Stimulated activated memory B cell treated with anti-CD40 and anti-IgM and Interleukin-4, amounts not matched to agents 10 μg/mL and 1 μg/mL and 100 μg/mL, for 72 hours (primary cell): ENCODE results near the gene NIPAL1.

Experiments used
- ATAC-seq: fragments of 150-1000 bp; cut with Tn5 transposase; 2 replicates; pipeline ENCODE4 v1.10.0; 2021
- H3K27ac Mint-ChIP-seq: one replicate; pipeline ENCODE4 v1.8.0; 2022; ENCODE audit warnings: mild to moderate bottlenecking, mixed read lengths
- H3K27me3 Mint-ChIP-seq: one replicate; pipeline ENCODE4 v1.8.0; 2022; ENCODE audit warnings: mixed read lengths
- H3K36me3 Mint-ChIP-seq: one replicate; pipeline ENCODE4 v1.8.0; 2022; ENCODE audit warnings: mixed read lengths
- H3K4me1 Mint-ChIP-seq: one replicate; pipeline ENCODE4 v1.8.0; 2022; ENCODE audit warnings: mixed read lengths
- H3K4me3 Mint-ChIP-seq: one replicate; pipeline ENCODE4 v1.8.0; 2022; ENCODE audit warnings: mild to moderate bottlenecking, moderate library complexity, mixed read lengths
- H3K9me3 Mint-ChIP-seq: one replicate; pipeline ENCODE4 v1.8.0; 2022; ENCODE audit warnings: mixed read lengths

NIPAL1 gene

DNA sequence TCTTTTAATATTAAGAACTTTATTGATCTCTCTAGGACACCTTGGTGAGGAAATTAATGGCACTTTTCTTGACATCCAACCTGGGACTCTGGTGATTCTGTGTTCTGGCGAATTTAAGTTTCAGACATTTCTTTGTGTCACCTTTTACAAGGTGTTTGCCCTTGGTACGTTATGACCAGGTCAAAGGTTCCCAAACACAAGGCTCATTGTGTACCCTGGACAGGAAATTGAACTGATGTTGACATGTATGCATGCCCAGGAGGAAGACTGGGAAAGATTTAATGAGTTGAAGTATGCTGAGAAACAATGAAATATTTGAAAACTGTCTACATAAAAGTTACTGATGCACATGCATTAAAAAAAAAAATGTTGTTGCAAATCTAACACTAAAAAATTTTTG lies 22.1 kb downstream of the NIPAL1 start:
- Mint-ChIP-seq H3K9me3 (no peaks in the 10 kb centered on the region), H3K27me3 (peaks cover 18% of the 10 kb centered on the region), H3K27ac (no peak overlapping the region), H3K36me3 (no peaks in the 10 kb centered on the region), H3K4me1 (peaks cover 46% of the 10 kb centered on the region), H3K4me3 (no peak overlapping the region)
- ATAC-seq: no peak

DNA sequence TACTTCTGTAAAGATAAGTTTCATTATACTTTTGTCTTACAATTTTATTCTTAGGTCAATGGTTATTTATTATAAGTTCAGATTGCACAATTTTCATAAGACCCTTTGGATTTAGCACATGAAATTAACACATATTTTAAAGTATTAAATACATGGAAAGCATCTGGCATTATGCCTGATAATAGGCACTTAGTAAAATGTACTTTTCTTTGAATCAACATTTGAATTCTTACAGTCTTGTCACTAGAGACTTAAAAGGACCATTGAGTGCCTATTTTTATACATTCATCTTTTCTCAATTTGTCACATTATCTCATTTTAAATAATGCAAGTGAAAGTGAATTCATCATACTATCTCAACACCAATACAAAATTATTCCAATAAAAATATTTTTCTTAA lies 23.0 kb downstream of the NIPAL1 start:
- Mint-ChIP-seq H3K36me3 (no peaks in the 10 kb centered on the region), H3K4me3 (no peak overlapping the region), H3K4me1 (peaks cover 41% of the 10 kb centered on the region), H3K27me3 (peaks cover 18% of the 10 kb centered on the region), H3K27ac (no peak overlapping the region), H3K9me3 (no peaks in the 10 kb centered on the region)
- no peak for ATAC-seq

DNA sequence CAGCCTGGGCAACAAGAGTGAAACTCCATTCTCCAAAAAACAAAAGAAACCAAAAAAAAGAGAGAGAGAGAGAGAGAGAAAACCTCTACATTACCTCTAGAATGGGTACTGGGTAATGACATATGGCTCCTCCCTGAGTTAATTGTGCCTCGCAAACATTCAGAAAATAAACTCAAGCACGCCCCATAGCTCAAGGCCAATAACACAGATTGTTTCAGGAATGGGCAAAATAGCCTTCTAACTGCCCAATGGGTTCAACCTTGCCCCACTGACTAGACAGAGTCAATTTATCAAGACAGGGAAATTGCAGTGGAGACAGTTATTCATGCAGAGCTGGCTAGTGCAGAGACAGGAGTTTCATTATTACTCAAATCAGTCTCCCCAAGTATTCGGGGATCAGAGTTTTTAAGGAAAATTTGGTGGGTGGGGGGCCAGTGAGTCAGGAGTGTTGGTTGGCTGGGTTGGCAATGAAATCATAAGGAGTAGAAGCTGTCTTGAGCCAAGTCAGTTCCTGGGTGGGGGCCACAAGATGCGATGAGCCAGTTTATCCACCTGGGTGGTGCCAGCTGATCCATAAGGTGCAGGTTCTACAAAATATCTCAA lies 25.1 kb downstream of the NIPAL1 start:
- H3K27ac Mint-ChIP-seq: no peak overlapping the region
- H3K27me3 Mint-ChIP-seq: peaks cover 27% of the 10 kb centered on the region
- no peaks in the 10 kb centered on the region for H3K9me3 Mint-ChIP-seq
- no peak for ATAC-seq
- H3K4me1 Mint-ChIP-seq: peaks cover 38% of the 10 kb centered on the region
- no peaks in the 10 kb centered on the region for H3K36me3 Mint-ChIP-seq
- H3K4me3 Mint-ChIP-seq: no peak overlapping the region

DNA sequence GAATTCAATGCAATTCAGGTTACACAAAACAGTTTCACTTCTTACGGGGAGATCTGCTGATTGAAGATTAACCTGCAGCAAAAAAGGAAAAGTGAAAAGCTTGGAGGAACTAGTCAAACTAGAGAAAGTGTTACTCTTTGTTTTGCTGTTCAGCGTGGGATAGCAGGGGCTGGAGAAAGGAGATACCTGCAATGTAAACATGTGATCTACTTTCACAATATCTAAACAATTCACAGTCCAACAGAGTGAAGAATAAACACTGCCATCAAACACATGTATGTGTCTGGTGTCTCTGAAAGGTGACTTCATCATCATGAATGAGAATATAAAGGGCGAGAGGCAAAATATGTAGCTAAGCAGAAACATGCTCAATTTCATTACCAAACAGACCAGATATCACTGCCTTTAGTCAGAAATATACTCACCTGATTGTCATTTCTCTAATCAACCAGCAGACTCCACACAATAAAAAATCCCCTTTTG lies 26.4 kb downstream of the NIPAL1 start:
- Mint-ChIP-seq H3K4me3 (no peak overlapping the region), H3K4me1 (peaks cover 45% of the 10 kb centered on the region), H3K27ac (no peak overlapping the region), H3K9me3 (no peaks in the 10 kb centered on the region), H3K36me3 (no peaks in the 10 kb centered on the region), H3K27me3 (peaks cover 27% of the 10 kb centered on the region)
- ATAC-seq: no peak

DNA sequence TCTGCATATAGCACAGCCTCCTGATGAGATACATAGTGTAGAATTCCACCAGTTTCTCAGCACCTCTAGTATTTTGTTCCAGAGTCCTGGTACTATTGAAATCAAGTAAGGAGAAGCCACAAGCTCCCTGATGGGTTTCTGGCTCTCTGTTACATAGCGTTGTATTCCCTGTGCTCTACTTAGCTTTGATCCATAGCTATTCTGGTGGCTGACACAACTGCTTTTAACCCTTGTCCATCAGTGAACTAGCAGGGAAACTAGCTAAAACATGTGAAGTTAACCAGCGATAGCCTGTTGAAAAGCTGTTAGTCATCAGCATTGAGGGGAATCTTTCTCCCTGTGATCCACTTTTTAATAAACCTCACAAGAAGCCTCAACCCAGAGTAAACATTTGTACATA lies 26.9 kb downstream of the NIPAL1 start:
- Mint-ChIP-seq H3K27ac (no peak overlapping the region), H3K27me3 (peaks cover 28% of the 10 kb centered on the region), H3K36me3 (no peaks in the 10 kb centered on the region), H3K4me1 (peaks cover 50% of the 10 kb centered on the region), H3K4me3 (no peak overlapping the region), H3K9me3 (no peaks in the 10 kb centered on the region)
- no peak for ATAC-seq

DNA sequence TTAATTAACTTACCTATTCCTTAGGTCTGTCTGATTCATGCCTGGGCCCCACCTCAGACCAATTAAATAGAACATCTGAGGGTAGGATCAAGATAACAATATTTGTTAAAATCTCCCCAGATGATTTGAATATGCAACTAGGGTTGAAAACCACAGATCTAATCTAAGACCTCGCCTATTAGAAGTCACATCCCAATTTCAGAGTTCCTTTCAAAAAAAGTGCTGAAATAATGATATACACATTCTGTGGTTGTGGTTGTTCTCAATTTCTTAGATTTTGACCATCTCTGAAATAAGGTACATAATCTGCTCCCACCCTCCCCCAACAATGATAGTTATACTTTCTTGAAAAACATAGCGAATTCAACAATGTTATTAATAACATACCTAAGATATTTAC lies 27.7 kb downstream of the NIPAL1 start:
- Mint-ChIP-seq H3K4me1 (peaks cover 58% of the 10 kb centered on the region), H3K9me3 (peaks cover under 1% of the 10 kb centered on the region), H3K36me3 (no peaks in the 10 kb centered on the region), H3K27ac (no peak overlapping the region), H3K4me3 (no peak overlapping the region), H3K27me3 (peaks cover 35% of the 10 kb centered on the region)
- no peak for ATAC-seq

DNA sequence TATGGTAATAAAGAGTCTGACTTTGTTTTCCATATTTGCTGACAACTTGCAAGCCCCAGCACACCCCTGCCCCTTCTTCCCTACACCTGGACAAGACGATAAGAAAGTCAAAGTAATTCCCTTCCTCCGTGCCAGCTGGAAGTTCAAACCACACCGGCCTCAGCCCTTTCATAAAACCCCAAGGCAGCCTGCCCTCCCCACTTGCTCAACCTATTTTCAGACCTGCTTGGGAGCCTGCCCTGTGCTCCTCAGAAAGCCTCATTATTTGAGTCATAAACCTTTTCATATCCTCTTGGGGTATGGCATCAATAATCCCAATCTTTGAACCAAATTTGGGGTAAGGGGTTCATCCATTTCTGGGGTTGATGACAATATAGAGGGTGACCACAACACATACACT lies 29.5 kb downstream of the NIPAL1 start:
- Mint-ChIP-seq H3K9me3 (peaks cover 3% of the 10 kb centered on the region), H3K36me3 (no peaks in the 10 kb centered on the region), H3K27me3 (peaks cover 46% of the 10 kb centered on the region), H3K4me1 (peaks cover 62% of the 10 kb centered on the region), H3K27ac (no peak overlapping the region), H3K4me3 (no peak overlapping the region)
- no peak for ATAC-seq

DNA sequence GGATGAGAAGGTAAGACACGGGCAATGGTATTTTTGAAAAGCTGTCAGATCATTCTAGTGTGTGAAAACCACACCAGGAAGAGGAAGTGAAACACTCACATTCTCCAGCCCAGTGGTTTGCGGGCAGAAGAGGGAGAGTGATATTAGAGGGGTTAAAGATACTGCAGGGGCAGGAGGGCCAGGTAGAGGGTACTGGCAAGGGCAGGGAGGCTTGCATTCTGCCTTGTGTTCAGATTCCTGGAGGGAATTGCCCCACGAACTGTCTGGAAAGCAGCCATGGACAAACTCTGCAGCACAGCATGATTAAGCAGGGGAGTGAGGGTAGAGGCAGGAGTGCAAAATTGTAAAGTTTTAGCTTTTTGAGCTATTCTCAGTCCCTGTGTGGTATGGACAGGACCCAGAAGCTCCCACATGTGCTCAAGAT lies 30.9 kb downstream of the NIPAL1 start:
- peak; percentile 99 for ATAC-seq
- Mint-ChIP-seq H3K9me3 (peaks cover 3% of the 10 kb centered on the region), H3K4me1 (peaks cover 52% of the 10 kb centered on the region), H3K27me3 (peaks cover 41% of the 10 kb centered on the region), H3K4me3 (peak overlapping the region; percentile 43), H3K36me3 (no peaks in the 10 kb centered on the region), H3K27ac (no peak overlapping the region)

DNA sequence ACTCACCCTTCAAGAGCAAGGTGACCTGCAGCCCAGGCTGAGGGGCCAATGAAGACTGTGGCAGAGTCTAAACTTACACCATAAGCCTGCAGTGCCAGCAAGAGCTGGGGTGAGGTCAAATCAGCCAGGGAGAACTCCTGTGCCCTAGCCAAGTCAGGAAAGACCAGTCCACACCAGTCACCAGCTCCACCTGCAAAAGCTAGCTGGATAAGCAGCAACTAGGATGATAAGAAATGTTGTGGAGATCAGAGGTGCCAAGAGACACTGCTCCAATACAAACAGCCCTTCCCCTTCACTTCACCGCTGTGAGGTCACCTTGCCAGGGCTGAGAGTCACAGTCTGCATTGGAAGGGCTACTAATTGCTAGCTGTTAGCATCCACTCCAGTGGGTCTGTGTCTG lies 31.3 kb downstream of the NIPAL1 start:
- H3K27me3 Mint-ChIP-seq: peaks cover 41% of the 10 kb centered on the region
- H3K4me1 Mint-ChIP-seq: peaks cover 48% of the 10 kb centered on the region
- peaks cover 3% of the 10 kb centered on the region for H3K9me3 Mint-ChIP-seq
- H3K4me3 Mint-ChIP-seq: no peak overlapping the region
- H3K36me3 Mint-ChIP-seq: no peaks in the 10 kb centered on the region
- peak; percentile 61 for ATAC-seq
- no peak overlapping the region for H3K27ac Mint-ChIP-seq

DNA sequence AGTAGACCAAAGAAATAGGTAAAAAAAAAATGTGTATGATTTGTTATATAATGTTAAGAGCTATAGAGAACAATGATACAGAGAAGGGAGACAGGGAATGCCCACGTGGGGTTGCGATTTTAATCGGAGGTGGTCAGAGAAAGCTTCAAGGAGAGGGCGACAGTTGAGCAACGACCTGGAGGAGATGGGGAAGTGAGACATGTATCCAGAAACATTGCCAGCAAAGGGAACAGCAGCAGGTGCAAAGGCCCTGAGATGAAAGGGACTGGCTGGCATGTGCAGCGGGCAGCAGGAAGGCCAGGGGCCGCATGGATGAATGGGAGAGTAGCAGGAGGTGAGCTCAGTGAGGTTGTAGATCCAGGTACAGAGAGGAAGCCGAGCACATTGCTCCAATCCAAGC lies 32.9 kb downstream of the NIPAL1 start:
- Mint-ChIP-seq H3K9me3 (peaks cover 3% of the 10 kb centered on the region), H3K27me3 (peaks cover 41% of the 10 kb centered on the region), H3K4me1 (peaks cover 40% of the 10 kb centered on the region), H3K27ac (no peak overlapping the region), H3K36me3 (no peaks in the 10 kb centered on the region), H3K4me3 (no peak overlapping the region)
- ATAC-seq: no peak

DNA sequence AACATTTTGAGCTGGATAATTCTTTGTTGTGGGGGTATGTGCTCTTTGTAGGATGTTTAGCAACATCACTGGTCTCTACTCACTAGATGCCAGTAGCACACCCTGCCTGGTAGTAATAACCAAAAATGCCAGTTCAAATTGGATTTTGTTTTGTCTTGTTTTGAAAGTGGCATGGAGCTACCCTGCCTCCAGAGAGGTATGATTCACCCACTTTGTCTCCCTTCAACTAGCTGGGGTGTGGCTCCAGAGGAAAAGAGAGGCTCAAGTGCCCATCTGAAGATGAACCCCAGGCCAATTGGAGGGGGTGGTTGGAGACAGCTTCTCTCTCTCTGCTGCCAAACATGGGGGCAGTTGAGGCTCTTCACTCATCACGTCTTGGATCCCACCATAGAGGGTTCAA lies 34.5 kb downstream of the NIPAL1 start:
- Mint-ChIP-seq H3K9me3 (peaks cover 3% of the 10 kb centered on the region), H3K4me1 (peaks cover 37% of the 10 kb centered on the region), H3K4me3 (no peak overlapping the region), H3K27ac (no peak overlapping the region), H3K36me3 (no peaks in the 10 kb centered on the region), H3K27me3 (peaks cover 36% of the 10 kb centered on the region)
- ATAC-seq: no peak

DNA sequence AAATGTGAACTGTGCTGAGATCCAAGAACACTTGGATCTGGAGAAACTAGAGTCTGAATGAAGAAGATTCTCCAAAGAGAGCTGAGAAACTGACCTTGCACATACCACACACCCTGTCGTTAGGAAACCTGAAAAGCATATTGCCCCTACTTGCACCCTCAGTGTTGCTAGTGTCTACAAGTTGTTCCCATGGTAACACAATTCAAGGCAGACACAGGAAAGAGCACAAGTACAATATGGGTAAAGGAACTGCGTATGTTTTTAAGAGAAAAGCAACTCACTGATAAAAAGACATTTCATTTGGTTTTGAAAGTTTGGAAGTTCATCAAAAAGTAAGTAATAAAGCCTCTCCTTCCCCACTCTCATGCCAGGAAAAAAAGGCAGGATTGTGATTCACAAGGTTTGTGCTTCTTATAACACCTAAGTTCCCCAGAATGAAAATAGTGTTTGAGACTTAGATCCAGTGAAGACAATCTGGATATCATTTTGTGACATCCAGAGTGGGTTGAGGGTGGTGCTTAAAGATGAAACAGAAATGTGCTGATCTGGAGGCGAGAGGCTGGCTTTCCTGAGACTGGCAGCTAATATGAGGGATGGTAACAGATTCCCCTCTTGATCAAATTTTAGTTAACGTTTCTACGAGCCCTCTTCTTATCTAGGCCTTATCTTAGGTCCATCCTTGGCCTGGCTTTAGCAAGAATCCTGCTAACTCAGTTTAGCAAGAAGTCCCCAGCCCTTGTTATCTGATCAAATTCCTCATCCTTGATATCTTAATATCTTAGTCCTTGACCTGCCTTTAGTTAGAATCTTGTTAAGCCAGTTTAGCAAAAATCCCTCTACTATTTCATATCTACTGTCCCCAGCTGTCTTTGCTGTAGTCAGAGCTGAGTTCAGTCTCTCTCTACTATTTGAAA lies 42.3 kb downstream of the NIPAL1 start:
- no peak for ATAC-seq
- H3K27ac Mint-ChIP-seq: no peak overlapping the region
- H3K27me3 Mint-ChIP-seq: peaks cover 39% of the 10 kb centered on the region
- H3K36me3 Mint-ChIP-seq: peaks cover 22% of the 10 kb centered on the region
- no peak overlapping the region for H3K4me3 Mint-ChIP-seq
- peaks cover 12% of the 10 kb centered on the region for H3K9me3 Mint-ChIP-seq
- no peaks in the 10 kb centered on the region for H3K4me1 Mint-ChIP-seq

DNA sequence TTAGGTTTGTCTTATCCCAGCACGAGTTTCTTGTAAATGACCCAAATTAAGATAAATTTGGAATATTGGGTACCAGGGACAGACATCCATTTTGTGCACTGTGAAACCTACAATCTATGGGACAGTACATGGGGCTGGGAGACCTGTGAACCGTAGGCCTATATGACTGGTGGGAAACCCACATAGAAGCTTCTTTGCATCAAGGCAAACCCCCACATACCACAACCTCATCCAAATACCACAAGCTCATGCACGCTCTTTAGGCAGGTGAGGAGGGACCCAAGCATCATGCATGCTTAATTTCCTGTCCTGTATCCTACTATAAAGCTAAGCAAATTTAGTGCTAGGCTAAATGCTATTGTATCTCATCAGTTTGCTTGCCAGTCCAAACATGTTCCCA lies 47.8 kb downstream of the NIPAL1 start:
- H3K4me1 Mint-ChIP-seq: peaks cover 12% of the 10 kb centered on the region
- ATAC-seq: peak; percentile 79
- peaks cover 12% of the 10 kb centered on the region for H3K9me3 Mint-ChIP-seq
- H3K27ac Mint-ChIP-seq: no peak overlapping the region
- no peak overlapping the region for H3K4me3 Mint-ChIP-seq
- peaks cover 27% of the 10 kb centered on the region for H3K27me3 Mint-ChIP-seq
- peaks cover 22% of the 10 kb centered on the region for H3K36me3 Mint-ChIP-seq

DNA sequence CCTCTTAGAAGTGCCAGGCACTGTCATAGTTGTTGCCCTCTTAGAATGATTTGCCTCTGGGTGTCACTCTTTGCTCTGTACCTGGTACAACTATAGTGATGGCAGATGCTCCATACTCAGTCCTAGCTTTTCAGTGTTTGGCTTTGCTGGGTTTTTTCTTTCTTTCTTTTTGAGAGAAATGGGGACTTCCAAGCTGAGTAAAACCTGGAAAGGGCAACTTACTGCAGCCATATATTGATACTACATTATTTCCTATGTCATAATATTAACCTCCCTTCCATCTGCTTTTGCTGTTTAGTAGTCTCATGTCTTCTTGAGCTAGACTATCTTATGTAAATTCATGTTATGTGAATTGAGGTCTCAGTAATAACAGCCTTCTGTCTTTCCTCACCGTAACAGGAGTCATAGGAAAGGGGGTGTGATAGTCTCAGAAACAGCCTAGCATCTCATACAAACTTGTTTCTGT lies 49.0 kb downstream of the NIPAL1 start:
- peaks cover 7% of the 10 kb centered on the region for H3K9me3 Mint-ChIP-seq
- ATAC-seq: peak; percentile 85

DNA sequence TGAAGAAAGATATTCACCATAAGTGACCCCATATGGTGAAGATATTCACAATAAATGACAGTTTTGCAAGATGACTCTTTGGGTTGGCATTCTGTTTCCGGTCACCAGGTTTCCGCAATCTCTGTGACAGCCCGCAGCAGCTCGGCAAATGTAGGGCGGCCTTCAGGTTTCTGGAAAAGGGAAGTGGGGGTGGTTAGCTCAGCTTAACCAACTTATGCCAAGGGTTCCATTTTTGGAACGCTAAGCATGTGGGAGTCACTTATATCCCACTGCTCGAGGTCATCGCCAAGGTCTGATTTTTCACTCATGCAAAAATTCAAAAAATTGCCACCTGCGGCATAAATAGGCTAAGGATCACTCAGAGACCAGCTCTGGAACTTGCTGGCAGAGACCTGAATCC lies 51.0 kb downstream of the NIPAL1 start:
- no peaks in the 10 kb centered on the region for H3K9me3 Mint-ChIP-seq
- ATAC-seq: no peak
- no peaks in the 10 kb centered on the region for H3K27me3 Mint-ChIP-seq
- peaks cover 2% of the 10 kb centered on the region for H3K36me3 Mint-ChIP-seq
- no peak overlapping the region for H3K27ac Mint-ChIP-seq
- peaks cover 12% of the 10 kb centered on the region for H3K4me1 Mint-ChIP-seq
- H3K4me3 Mint-ChIP-seq: no peak overlapping the region

More for the DNA sequence above, 49.0 kb downstream of the NIPAL1 start:
- Mint-ChIP-seq H3K27ac (peak overlapping the region; percentile 32), H3K4me3 (no peak overlapping the region), H3K27me3 (peaks cover 14% of the 10 kb centered on the region), H3K36me3 (peaks cover 17% of the 10 kb centered on the region), H3K4me1 (peaks cover 12% of the 10 kb centered on the region)

DNA sequence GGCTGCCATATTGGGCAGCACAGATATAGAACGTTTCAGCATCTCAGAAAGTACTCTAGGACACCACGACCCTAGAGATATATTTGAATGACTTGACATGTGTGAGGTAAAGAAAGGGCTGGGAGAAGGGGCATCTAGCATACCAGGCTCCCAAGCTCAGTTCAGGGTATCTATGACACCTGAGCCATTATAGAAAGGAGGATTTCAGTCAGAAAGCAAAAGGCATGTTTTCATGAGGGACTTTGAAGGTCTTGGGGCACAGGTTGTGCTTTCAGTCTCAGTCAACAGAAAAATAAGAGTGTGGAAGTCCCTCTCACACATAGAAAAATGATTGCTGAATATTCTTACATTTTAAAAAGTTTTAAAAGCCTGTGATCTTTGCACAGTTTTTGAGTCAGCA lies 51.6 kb downstream of the NIPAL1 start:
- Mint-ChIP-seq H3K27me3 (no peaks in the 10 kb centered on the region), H3K27ac (no peak overlapping the region), H3K4me1 (peaks cover 12% of the 10 kb centered on the region), H3K4me3 (no peak overlapping the region), H3K9me3 (no peaks in the 10 kb centered on the region), H3K36me3 (no peaks in the 10 kb centered on the region)
- no peak for ATAC-seq
